ENCODE measurements around the gene PHF2.
"Not testable (repeated sequence)": the region's sequence is repeated elsewhere in the genome, so short reads cannot be mapped to it uniquely, and the experiment has no call there.

The PHF2 gene

DNA sequence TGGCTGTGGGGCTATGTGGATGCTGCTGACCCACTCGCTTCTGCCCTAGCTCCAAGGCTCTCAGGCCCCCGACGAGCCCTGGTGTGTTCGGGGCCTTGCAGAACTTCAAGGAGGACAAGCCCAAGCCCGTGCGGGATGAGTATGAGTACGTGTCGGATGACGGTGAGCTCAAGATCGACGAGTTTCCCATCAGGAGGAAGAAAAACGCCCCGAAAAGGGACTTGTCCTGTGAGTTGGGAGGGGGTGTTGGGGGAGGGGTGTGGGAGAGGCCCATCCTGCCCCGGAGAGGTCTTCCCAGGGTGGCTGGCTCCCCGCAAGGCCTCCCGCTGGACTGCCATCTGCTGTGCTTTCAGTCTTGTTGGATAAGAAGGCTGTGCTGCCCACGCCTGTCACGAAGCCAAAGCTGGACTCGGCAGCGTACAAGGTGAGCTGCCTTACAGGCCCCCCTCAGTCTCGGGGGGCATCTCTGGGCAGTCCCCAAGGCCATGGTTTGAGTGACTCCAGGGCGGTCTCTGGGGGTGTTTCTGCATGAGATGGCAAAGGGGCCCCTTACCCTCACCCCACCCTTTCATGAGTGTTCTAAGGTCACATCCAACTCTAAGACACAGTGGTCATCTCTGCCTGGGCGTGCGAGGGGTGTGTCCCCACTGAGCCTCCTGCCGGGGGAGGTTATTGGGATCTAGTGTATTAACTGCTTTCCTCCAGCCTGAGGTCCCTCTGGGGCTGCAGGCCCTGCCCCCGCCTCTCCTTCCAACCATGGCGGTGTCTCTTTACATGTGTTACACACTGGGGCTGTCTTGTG is 89.5 kb downstream of the PHF2 start:
- no peak for DNase-seq (ENCODE audit: low read depth)

DNA sequence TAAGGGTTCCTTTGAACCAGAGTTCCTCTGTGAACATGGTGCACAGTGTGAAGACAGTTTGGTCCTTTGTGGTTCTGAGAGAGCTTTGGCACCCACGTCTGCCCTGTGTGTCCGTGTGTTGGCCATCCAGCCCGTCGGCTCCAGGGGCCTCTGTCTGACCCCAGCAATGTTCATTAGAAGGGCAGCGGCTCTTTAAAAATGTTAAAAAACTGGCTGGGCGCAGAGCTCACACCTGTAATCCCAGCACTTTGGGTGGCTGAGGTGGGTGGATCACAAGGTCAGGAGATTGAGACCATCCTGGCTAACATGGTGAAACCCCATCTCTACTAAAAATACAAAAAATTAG is 90.0 kb downstream of the PHF2 start:
- DNase-seq (ENCODE audit: low read depth) = not testable (repeated sequence)

GRCh38 chr9:93667006-93667405 is 90.6 kb downstream of the PHF2 start:
- no peak for DNase-seq (ENCODE audit: low read depth)

DNA sequence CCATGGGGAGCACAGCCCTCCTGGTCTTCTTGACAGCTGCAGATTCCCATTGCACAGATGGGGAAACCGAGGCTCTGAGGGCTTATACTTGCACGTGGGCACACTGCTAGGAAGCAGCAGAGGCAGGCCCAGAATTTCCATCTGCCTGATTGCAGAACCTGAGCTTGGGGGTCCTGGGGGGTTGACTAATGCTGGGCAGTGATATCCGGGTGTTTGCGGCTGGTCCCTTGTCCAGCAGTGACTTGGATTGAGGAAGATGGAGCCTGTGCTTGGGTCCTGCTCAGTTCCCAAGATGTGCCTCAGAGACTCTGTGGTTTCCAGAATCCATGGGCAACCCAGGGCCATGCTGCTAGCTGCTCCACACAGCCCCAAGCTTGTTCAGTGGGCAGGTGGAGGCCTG is 91.2 kb downstream of the PHF2 start:
- DNase-seq (ENCODE audit: low read depth) = no peak

DNA sequence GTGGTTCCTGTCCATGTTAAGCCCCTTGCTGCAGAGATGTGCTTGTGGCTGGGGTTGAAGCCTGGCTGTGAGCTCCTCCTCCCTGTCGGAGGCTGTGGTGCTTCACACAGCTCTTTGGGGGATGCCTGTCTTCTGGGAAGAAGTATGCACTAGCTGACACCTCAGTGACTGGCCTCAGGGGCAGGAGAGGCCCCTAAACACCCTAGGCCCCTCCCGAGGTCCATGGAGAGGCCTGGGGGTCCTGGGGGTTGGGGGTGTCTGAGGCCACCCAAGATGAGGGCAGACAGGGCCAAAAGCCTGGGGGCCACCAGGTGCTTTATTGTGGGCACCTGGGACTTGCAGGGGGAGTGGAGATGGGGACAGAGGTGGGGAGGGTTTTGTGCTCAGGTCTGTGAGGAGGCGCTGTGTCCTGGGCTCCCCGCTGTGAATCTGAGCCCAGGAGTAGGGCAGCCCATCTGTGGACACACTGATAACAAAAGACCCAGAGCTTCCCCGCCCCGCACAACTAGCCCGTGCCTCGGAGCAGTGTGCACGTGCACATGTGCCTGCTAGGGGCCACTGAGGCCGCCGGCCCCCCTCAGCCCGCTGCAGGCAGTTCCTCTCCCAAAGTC is 92.0 kb downstream of the PHF2 start:
- no peak for DNase-seq (ENCODE audit: low read depth)

GRCh38 chr9:93669116-93669957 is 93.0 kb downstream of the PHF2 start:
- DNase-seq (ENCODE audit: low read depth) = no peak

GRCh38 chr9:93669958-93670207 is 93.5 kb downstream of the PHF2 start:
- DNase-seq (ENCODE audit: low read depth) = no peak

- DNase-seq (ENCODE audit: low read depth) = no peak
Observed at GRCh38 chr9:93670208-93671019, 94.0 kb downstream of the PHF2 start.

DNA sequence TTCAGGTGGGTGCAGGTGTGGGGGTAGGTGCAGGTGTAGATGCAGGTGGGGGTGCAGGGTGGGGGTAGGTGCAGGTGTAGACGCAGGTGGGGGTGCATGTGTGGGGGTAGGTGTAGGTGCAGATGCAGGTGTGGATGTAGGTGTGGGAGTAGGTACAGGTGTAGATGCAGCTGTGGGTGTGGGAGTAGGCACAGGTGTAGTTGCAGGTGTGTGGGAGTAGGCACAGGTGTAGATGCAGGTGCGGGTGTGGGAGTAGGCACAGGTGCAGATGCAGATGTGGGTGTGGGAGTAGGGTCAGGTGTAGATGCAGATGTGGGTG is 94.6 kb downstream of the PHF2 start:
- no peak for DNase-seq (ENCODE audit: low read depth)

DNA sequence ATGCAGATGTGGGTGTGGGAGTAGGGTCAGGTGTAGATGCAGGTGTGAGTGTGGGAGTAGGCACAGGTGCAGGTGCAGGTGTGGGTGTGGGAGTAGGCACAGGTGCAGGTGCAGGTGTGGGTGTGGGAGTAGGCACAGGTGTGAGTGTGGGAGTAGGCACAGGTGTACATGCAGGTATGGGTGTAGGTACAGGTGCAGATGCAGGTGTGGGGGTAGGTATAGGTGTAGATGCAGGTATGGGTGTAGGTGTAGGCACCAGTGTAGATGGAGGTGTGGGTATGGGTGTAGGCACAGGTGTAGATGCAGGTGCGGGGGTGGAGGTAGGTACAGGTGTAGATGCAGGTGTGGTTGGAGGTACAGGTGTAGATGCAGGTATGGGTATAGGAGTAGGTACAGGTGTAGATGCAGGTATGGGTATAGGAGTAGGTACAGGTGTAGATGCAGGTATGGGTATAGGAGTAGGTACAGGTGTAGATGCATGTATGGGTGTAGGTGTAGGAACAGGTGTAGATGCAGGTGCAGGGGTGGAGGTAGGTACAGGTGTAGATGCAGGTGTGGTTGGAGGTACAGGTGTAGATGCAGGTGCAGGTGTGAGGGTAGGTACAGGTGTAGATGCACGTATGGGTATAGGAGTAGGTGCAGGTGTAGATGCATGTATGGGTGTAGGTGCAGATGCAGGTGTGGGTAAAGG is 96.1 kb downstream of the PHF2 start:
- not testable (repeated sequence) for DNase-seq (ENCODE audit: low read depth)

GRCh38 chr9:93673021-93673838 is 96.8 kb downstream of the PHF2 start:
- DNase-seq (ENCODE audit: low read depth) = no peak

DNA sequence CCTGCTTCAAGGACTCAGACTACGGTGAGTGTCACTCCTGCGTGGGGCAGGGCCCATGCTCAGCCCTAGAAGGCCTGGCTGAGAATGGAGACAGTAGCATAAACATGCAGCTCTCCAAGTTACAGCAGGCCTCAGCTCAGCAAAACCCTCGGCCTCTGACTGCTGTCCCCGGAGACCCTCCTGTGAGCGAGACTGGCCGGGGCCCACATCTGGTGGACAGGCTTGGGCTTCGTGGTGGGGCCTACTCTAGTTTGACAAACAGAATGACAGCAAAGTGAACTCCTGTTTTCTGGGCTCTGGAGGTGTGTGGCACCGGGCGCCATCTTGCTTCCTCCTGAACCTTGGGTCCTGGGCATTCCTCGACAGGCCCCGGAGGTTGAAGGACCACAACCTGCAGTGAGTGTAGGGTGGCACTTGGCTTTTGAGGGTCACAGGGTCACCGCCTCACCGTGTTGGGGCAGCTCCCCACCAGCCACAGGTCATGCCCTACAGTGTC is 97.5 kb downstream of the PHF2 start:
- no peak for DNase-seq (ENCODE audit: low read depth)

- DNase-seq (ENCODE audit: low read depth) = no peak
Observed at GRCh38 chr9:93674580-93675335, 98.4 kb downstream of the PHF2 start.

DNA sequence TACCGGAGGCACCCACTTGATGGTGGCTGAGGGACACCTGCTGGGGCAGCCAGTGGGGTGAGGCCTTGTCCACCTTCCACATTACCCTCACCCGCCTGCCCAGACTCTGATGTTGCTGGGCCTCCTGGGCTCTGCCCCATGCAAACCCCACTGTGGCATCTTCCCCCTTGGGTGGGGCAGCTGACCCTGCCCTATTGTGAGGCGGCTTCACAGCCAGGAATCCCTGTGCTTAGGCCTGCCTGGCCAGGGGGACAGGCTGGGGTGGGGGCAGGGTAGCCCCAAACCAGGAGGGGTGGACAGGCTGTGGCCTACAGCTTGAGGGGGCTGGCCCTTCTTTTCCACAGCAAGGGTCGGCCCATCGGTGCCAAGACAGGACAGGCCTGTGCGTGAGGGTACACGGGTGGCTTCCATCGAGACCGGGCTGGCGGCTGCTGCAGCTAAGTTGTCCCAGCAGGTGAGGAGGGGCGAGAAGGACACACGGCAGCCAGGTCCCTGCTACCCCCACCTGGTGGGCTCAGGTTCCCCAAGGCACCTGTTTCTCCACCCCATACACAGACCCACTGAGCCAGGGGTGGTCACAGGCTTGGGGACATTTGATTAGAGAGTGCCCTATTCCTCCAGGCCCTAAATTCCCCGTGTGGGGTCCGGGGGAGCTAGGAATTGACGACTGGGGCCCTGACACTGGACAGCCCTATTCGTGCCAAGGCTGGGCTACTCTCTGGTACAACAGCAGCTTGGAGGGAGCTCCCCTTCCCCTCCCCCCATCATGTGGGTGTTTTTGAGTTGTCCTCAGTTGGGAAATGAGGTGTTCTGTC is 99.2 kb downstream of the PHF2 start:
- DNase-seq (ENCODE audit: low read depth) = no peak

- DNase-seq (ENCODE audit: low read depth) = no peak
Observed at GRCh38 chr9:93676310-93677047, 100.1 kb downstream of the PHF2 start.

- no peak for DNase-seq (ENCODE audit: low read depth)
Observed at GRCh38 chr9:93677048-93677571, 100.7 kb downstream of the PHF2 start.

- no peak for DNase-seq (ENCODE audit: low read depth)
Observed at GRCh38 chr9:93677641-93678136, 101.3 kb downstream of the PHF2 start.

Data from stromal cell of bone marrow (primary cell).